H9 (cell line): Measurements from ENCODE around the gene GRM1. TPM values are rescaled to one million over a fixed set of nuclear protein-coding genes. Genes with fewer than 3 reads are reported as not detected.

Experiments used
- DNase-seq: peaks from one replicate; pipeline ENCODE4 v3.0.0-alpha.2; 2017
- H2AFZ ChIP-seq: one replicate; pipeline ENCODE4 v1.6.1; 2013; ENCODE audit warnings: mild to moderate bottlenecking, low read length, control low read depth, moderate library complexity
- H2AK5ac ChIP-seq: 2 replicates; pipeline ENCODE4 v1.6.1; 2013; ENCODE audit warnings: low read length, control low read depth, mixed read lengths; ENCODE audit not compliant: insufficient read length
- H2BK120ac ChIP-seq: one replicate; pipeline ENCODE4 v1.6.1; 2013; ENCODE audit warnings: low read depth, mild to moderate bottlenecking, low read length, control low read depth, inconsistent platforms; ENCODE audit not compliant: poor library complexity, severe bottlenecking
- H2BK12ac ChIP-seq: 2 replicates; pipeline ENCODE4 v1.6.1; 2013; ENCODE audit warnings: low read length, control low read depth, mixed read lengths, low read depth; ENCODE audit not compliant: insufficient read length
- H2BK15ac ChIP-seq: 2 replicates; pipeline ENCODE4 v1.6.1; 2013; ENCODE audit warnings: low read depth, low read length, control low read depth
- H2BK20ac ChIP-seq: one replicate; pipeline ENCODE4 v1.6.1; 2013; ENCODE audit warnings: low read depth, mild to moderate bottlenecking, low read length, control low read depth, inconsistent platforms; ENCODE audit not compliant: poor library complexity, severe bottlenecking
- H2BK5ac ChIP-seq: 2 replicates; pipeline ENCODE4 v1.6.1; 2013; ENCODE audit warnings: low read length, control low read depth, mixed read lengths; ENCODE audit not compliant: insufficient read length
- H3K14ac ChIP-seq: 2 replicates; pipeline ENCODE4 v1.6.1; 2013; ENCODE audit warnings: low read length, control low read depth; ENCODE audit not compliant: insufficient read depth
- H3K18ac ChIP-seq: 2 replicates; pipeline ENCODE4 v1.6.1; 2013; ENCODE audit warnings: low read depth, mild to moderate bottlenecking, mixed read lengths, low read length, control low read depth; ENCODE audit not compliant: insufficient read length
- H3K23ac ChIP-seq: 2 replicates; pipeline ENCODE4 v1.6.1; 2013; ENCODE audit warnings: low read length, control low read depth, mixed read lengths, low read depth; ENCODE audit not compliant: insufficient read length
- H3K23me2 ChIP-seq: 2 replicates; pipeline ENCODE4 v1.6.1; 2013; ENCODE audit warnings: low read depth, mild to moderate bottlenecking, mixed read lengths, low read length, control low read depth; ENCODE audit not compliant: insufficient read length, poor library complexity, severe bottlenecking
- H3K27ac ChIP-seq: 2 replicates; pipeline ENCODE4 v1.5.1; 2013; ENCODE audit warnings: low read length, control low read depth, mixed read lengths, low read depth; ENCODE audit not compliant: insufficient read length
- H3K27me3 ChIP-seq: 2 replicates; pipeline ENCODE4 v1.6.1; 2013; ENCODE audit warnings: low read length, control low read depth, inconsistent platforms; ENCODE audit not compliant: insufficient read depth
- H3K4ac ChIP-seq: 2 replicates; pipeline ENCODE4 v1.6.1; 2013; ENCODE audit warnings: low read depth, mild to moderate bottlenecking, control low read depth, inconsistent platforms, low read length, moderate library complexity
- H3K4me1 ChIP-seq: 2 replicates; pipeline ENCODE4 v1.6.1; 2013; ENCODE audit warnings: low read length, control low read depth, inconsistent platforms; ENCODE audit not compliant: insufficient read depth
- H3K4me2 ChIP-seq: 2 replicates; pipeline ENCODE4 v1.6.1; 2013; ENCODE audit warnings: low read length, control low read depth, mixed read lengths; ENCODE audit not compliant: insufficient read length, insufficient read depth
- H3K56ac ChIP-seq: 2 replicates; pipeline ENCODE4 v1.6.1; 2013; ENCODE audit warnings: low read depth, mild to moderate bottlenecking, mixed read lengths, low read length, control low read depth; ENCODE audit not compliant: insufficient read length
- H3K79me1 ChIP-seq: 2 replicates; pipeline ENCODE4 v1.6.1; 2013; ENCODE audit warnings: low read depth, mild to moderate bottlenecking, moderate library complexity, low read length, control low read depth, inconsistent platforms; ENCODE audit not compliant: insufficient read depth, poor library complexity, severe bottlenecking
- H3K79me2 ChIP-seq: 2 replicates; pipeline ENCODE4 v1.6.1; 2013; ENCODE audit warnings: low read length, control low read depth, inconsistent platforms; ENCODE audit not compliant: insufficient read depth
- H3K9ac ChIP-seq: 2 replicates; pipeline ENCODE4 v1.6.1; 2013; ENCODE audit warnings: low read length, control low read depth, mixed read lengths; ENCODE audit not compliant: insufficient read length; ENCODE audit errors: extremely low read depth
- H3K9me3 ChIP-seq: one replicate; pipeline ENCODE4 v1.6.1; 2013; ENCODE audit warnings: low read depth, low read length, inconsistent platforms; ENCODE audit not compliant: control insufficient read depth
- H3T11ph ChIP-seq: one replicate; pipeline ENCODE4 v1.6.1; 2013; ENCODE audit warnings: mild to moderate bottlenecking, low read length, control low read depth, inconsistent platforms
- H4K20me1 ChIP-seq: one replicate; pipeline ENCODE4 v1.6.1; 2013; ENCODE audit not compliant: control insufficient read depth, insufficient read length, insufficient read depth
- H4K5ac ChIP-seq: 2 replicates; pipeline ENCODE4 v1.6.1; 2013; ENCODE audit warnings: low read depth, mild to moderate bottlenecking, mixed read lengths, low read length, control low read depth; ENCODE audit not compliant: insufficient read length
- H4K8ac ChIP-seq: replicated peaks from 2 replicates; pipeline ENCODE4 v1.6.1; 2013; ENCODE audit warnings: low read length, control low read depth, mixed read lengths, low read depth; ENCODE audit not compliant: insufficient read length
- H4K91ac ChIP-seq: 2 replicates; pipeline ENCODE4 v1.6.1; 2013; ENCODE audit warnings: low read depth, mild to moderate bottlenecking, moderate library complexity, mixed read lengths, low read length, control low read depth; ENCODE audit not compliant: insufficient read length
- H3K27ac Mint-ChIP-seq, 3 experiments: 2 replicates in 2 of 3; 3 replicates in 1 of 3; pipeline ENCODE4 v1.8.0; 2020 to 2021; ENCODE audit warnings: mixed read lengths in 3 of 3, mild to moderate bottlenecking in 1 of 3, moderate library complexity in 1 of 3
- H3K27me3 Mint-ChIP-seq: 2 replicates; pipeline ENCODE4 v1.8.0; 2021; ENCODE audit warnings: low read depth, mild to moderate bottlenecking, moderate library complexity, mixed read lengths
- H3K36me3 Mint-ChIP-seq, 3 experiments: 2 replicates in 2 of 3; 3 replicates in 1 of 3; pipeline ENCODE4 v1.8.0; 2020 to 2021; ENCODE audit warnings: low read depth in 3 of 3, mixed read lengths in 3 of 3; ENCODE audit not compliant: insufficient read depth in 1 of 3
- H3K4me1 Mint-ChIP-seq, 2 experiments: 2 replicates each; pipeline ENCODE4 v1.8.0; 2020; ENCODE audit warnings: mixed read lengths in 2 of 2
- H3K4me3 Mint-ChIP-seq, 2 experiments: 2 replicates in 1 of 2; 3 replicates in 1 of 2; pipeline ENCODE4 v1.8.0; 2020 to 2021; ENCODE audit warnings: mild to moderate bottlenecking in 2 of 2, mixed read lengths in 2 of 2, moderate library complexity in 1 of 2
- H3K9me3 Mint-ChIP-seq, 2 experiments: 2 replicates in 1 of 2; 3 replicates in 1 of 2; pipeline ENCODE4 v1.8.0; 2020; ENCODE audit warnings: mild to moderate bottlenecking in 2 of 2, mixed read lengths in 2 of 2, moderate library complexity in 1 of 2
- WGBS: extraction: QIAGEN DNeasy Blood & Tissue Kit; methylation state at CpG from one replicate; pipeline ENCODE4 v1.1.7; 2013; ENCODE audit warnings: missing lambda C conversion rate, low lambda C conversion rate, mixed read lengths; ENCODE audit not compliant: insufficient read length; ENCODE audit errors: extremely low coverage; 5-methylcytosine and 5-hydroxymethylcytosine counted together
- total RNA-seq: library from RNA; stranded (reverse); gene quantifications from 2 replicates; pipeline ENCODE4 v1.2.1, GENCODE V29; 2021
- TF ChIP-seq, protein P1 (sequence below): fragments of 200-600 bp; sonication (generic); conservative IDR thresholded peaks from 3 replicates; pipeline ENCODE4 v1.8.0; 2021; ENCODE audit warnings: antibody characterized with exemption, mild to moderate bottlenecking

Gene GRM1
- total RNA-seq, 1 experiment from 2014 or later, result 0.39 TPM

GRCh38 chr6:146161664-146162063 is 132.8 kb downstream of the GRM1 start:
- Mint-ChIP-seq H3K4me1 (no peaks in the 10 kb centered on the region), H3K27me3 (no peaks in the 10 kb centered on the region), H3K9me3 (no peaks in the 10 kb centered on the region), H3K4me3 (no peak overlapping the region), H3K27ac (no peak overlapping the region), H3K36me3 (no peaks in the 10 kb centered on the region)
- no peak overlapping the region for H3K27ac ChIP-seq
- H2AK5ac ChIP-seq, result no peak overlapping the region
- no peaks in the 10 kb centered on the region for H3K27me3 ChIP-seq
- H3K4me1 ChIP-seq, result no peaks in the 10 kb centered on the region
- no peaks in the 10 kb centered on the region for H3K23me2 ChIP-seq
- no peak overlapping the region for H2BK15ac ChIP-seq
- no peak overlapping the region for H4K8ac ChIP-seq
- H3K14ac ChIP-seq, result no peak overlapping the region
- H2BK120ac ChIP-seq, result no peak overlapping the region
- no peaks in the 10 kb centered on the region for H3K79me1 ChIP-seq
- no peak overlapping the region for H4K5ac ChIP-seq
- no peak overlapping the region for H2BK12ac ChIP-seq
- no peak overlapping the region for H2BK5ac ChIP-seq
- H3K9ac ChIP-seq, result no peak overlapping the region
- no CpG with 5 or more reads among the region's 5 CpGs for WGBS
- H3K4me2 ChIP-seq, result no peak overlapping the region
- H3K56ac ChIP-seq, result no peak overlapping the region
- TF ChIP-seq, protein P1, sequence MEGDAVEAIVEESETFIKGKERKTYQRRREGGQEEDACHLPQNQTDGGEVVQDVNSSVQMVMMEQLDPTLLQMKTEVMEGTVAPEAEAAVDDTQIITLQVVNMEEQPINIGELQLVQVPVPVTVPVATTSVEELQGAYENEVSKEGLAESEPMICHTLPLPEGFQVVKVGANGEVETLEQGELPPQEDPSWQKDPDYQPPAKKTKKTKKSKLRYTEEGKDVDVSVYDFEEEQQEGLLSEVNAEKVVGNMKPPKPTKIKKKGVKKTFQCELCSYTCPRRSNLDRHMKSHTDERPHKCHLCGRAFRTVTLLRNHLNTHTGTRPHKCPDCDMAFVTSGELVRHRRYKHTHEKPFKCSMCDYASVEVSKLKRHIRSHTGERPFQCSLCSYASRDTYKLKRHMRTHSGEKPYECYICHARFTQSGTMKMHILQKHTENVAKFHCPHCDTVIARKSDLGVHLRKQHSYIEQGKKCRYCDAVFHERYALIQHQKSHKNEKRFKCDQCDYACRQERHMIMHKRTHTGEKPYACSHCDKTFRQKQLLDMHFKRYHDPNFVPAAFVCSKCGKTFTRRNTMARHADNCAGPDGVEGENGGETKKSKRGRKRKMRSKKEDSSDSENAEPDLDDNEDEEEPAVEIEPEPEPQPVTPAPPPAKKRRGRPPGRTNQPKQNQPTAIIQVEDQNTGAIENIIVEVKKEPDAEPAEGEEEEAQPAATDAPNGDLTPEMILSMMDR, result no peak
- H3K9me3 ChIP-seq, result no peaks in the 10 kb centered on the region
- H2BK20ac ChIP-seq, result no peak overlapping the region
- no peak overlapping the region for H3T11ph ChIP-seq
- no peak overlapping the region for H2AFZ ChIP-seq
- no peaks in the 10 kb centered on the region for H4K20me1 ChIP-seq
- H3K4ac ChIP-seq, result no peak overlapping the region
- H3K18ac ChIP-seq, result no peak overlapping the region
- no peak overlapping the region for H4K91ac ChIP-seq
- no peaks in the 10 kb centered on the region for H3K79me2 ChIP-seq
- H3K23ac ChIP-seq, result no peak overlapping the region
- no peak for DNase-seq
